HT1080 (cell line): ENCODE data around the gene LMOD2. TPM values are rescaled to one million over a fixed set of nuclear protein-coding genes. Genes with fewer than 3 reads are reported as not detected.
A peak's percentile ranks its signal among the peaks of the same experiment; 100 is the strongest.

Source experiments
- DNase-seq: peaks from one replicate; pipeline ENCODE4 v3.0.0-alpha.2; 2015; ENCODE audit warnings: low read depth
- total RNA-seq: library from RNA; depleted of rRNA; stranded (reverse); fragments of >200 nt; shearing (Covaris generic); gene quantifications from 2 replicates; pipeline ENCODE4 v1.2.3, GENCODE V29; 2014

Gene LMOD2
- total RNA-seq, 1 experiment from 2014 or later = not detected

- DNase-seq = peak; percentile 11
Observed at GRCh38 chr7:123666492-123666891, 10.8 kb downstream of the LMOD2 start.

GRCh38 chr7:123669485-123669884 lies 13.8 kb downstream of the LMOD2 start:
- DNase-seq = no peak

- DNase-seq = no peak
Observed at GRCh38 chr7:123673137-123673732, 17.6 kb downstream of the LMOD2 start.

- no peak for DNase-seq
Observed at GRCh38 chr7:123673752-123674398, 18.2 kb downstream of the LMOD2 start.

GRCh38 chr7:123674399-123675180 lies 18.9 kb downstream of the LMOD2 start:
- no peak for DNase-seq

GRCh38 chr7:123675181-123675473 lies 19.5 kb downstream of the LMOD2 start:
- no peak for DNase-seq

GRCh38 chr7:123677061-123677715 lies 21.5 kb downstream of the LMOD2 start:
- DNase-seq = no peak

GRCh38 chr7:123679614-123680013 lies 23.9 kb downstream of the LMOD2 start:
- no peak for DNase-seq

GRCh38 chr7:123680580-123680979 lies 24.9 kb downstream of the LMOD2 start:
- DNase-seq = no peak

GRCh38 chr7:123681561-123681960 lies 25.9 kb downstream of the LMOD2 start:
- DNase-seq = no peak

GRCh38 chr7:123682690-123683089 lies 27.0 kb downstream of the LMOD2 start:
- peak; percentile 67 for DNase-seq

- DNase-seq = no peak
Observed at GRCh38 chr7:123687161-123687560, 31.5 kb downstream of the LMOD2 start.

- DNase-seq = no peak
Observed at GRCh38 chr7:123687727-123688126, 32.1 kb downstream of the LMOD2 start.

GRCh38 chr7:123689250-123689649 lies 33.6 kb downstream of the LMOD2 start:
- DNase-seq = no peak

- no peak for DNase-seq
Observed at GRCh38 chr7:123690550-123690949, 34.9 kb downstream of the LMOD2 start.

GRCh38 chr7:123692471-123692877 lies 36.8 kb downstream of the LMOD2 start:
- DNase-seq = no peak

- no peak for DNase-seq
Observed at GRCh38 chr7:123695944-123696677, 40.4 kb downstream of the LMOD2 start.

- DNase-seq = no peak
Observed at GRCh38 chr7:123705211-123705901, 49.7 kb downstream of the LMOD2 start.

GRCh38 chr7:123709525-123709924 lies 53.9 kb downstream of the LMOD2 start:
- no peak for DNase-seq

- DNase-seq = no peak
Observed at GRCh38 chr7:123710683-123711082, 55.0 kb downstream of the LMOD2 start.

- no peak for DNase-seq
Observed at GRCh38 chr7:123711832-123712293, 56.2 kb downstream of the LMOD2 start.
